ENCODE results near the gene B3GNT3. TPM values are rescaled to one million over a fixed set of nuclear protein-coding genes. Genes with fewer than 3 reads are reported as not detected.

Gene B3GNT3
- total and polyA plus RNA-seq, 2 of the 13 experiments (the other 11 are each of a cell fraction or from before 2014, with no cell fraction given): 0.86 to 4.0 TPM

DNA sequence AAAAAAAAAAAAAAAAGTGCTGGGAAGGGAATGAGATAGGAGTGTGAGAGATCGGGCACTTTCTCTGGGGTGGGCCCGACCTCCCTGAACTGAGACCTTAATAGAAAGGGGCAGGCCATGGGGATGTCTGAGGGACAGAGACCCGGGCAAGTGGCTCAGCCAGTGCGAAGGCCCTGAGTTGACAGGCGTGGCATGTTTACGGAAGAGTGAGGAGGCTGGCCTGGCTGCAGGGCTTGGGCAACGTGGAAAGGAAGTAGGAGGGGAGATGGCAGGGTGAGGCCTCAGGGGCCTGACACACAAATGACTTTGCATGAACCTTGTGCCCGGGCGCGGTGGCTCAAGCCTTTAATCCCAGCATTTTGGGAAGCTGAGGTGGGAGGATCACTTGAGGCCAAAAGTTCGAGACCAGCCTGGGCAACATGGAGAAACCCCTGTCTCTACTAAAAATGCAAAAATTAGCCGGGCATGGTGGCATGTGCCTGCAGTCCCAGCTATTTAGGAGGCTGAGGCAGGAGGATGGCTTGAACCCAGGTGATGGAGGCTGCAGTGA lies 29.8 kb upstream of the B3GNT3 start (continued):
- TF ChIP-seq HOXA5 (CRISPR knock-in tag; IDR thresholded peaks at IDR 0.05) (no peak), PHF21A (CRISPR knock-in tag; IDR thresholded peaks at IDR 0.05) (peak; percentile 62), ARID2 (CRISPR knock-in tag; IDR thresholded peaks at IDR 0.05; ENCODE audit: borderline replicate concordance) (no peak), ZNF557 (CRISPR knock-in tag; IDR thresholded peaks at IDR 0.05) (no peak), ZBTB21 (CRISPR knock-in tag; IDR thresholded peaks at IDR 0.05) (no peak), ZNF251 (CRISPR knock-in tag; IDR thresholded peaks at IDR 0.05) (no peak), JUNB (CRISPR knock-in tag; IDR thresholded peaks at IDR 0.05; ENCODE audit: borderline replicate concordance) (no peak), TBX3 (IDR thresholded peaks at IDR 0.05; ENCODE audit: borderline replicate concordance) (no peak), KDM5A (IDR thresholded peaks at IDR 0.05; ENCODE audit: borderline replicate concordance, low read length) (no peak), FOSL1 (CRISPR knock-in tag; IDR thresholded peaks at IDR 0.05; ENCODE audit: borderline replicate concordance) (no peak), ZBTB20 (CRISPR knock-in tag; IDR thresholded peaks at IDR 0.05; ENCODE audit: borderline replicate concordance, low read depth) (no peak), DMAP1 (CRISPR knock-in tag; IDR thresholded peaks at IDR 0.05) (peak; percentile 57; the same call in 1 of the 2 replicates), ZNF234 (CRISPR knock-in tag; conservative IDR thresholded peaks at IDR 0.05) (no peak), ZNF430 (CRISPR knock-in tag; IDR thresholded peaks at IDR 0.05) (peak; percentile 63; the same call in 1 of the 2 replicates), ZNF556 (CRISPR knock-in tag; IDR thresholded peaks at IDR 0.05; ENCODE audit: borderline replicate concordance) (no peak), ZNF263 (CRISPR knock-in tag; IDR thresholded peaks at IDR 0.05) (no peak), ZNF839 (CRISPR knock-in tag; IDR thresholded peaks at IDR 0.05; ENCODE audit: borderline replicate concordance) (no peak)
- TF ChIP-seq, protein P1, sequence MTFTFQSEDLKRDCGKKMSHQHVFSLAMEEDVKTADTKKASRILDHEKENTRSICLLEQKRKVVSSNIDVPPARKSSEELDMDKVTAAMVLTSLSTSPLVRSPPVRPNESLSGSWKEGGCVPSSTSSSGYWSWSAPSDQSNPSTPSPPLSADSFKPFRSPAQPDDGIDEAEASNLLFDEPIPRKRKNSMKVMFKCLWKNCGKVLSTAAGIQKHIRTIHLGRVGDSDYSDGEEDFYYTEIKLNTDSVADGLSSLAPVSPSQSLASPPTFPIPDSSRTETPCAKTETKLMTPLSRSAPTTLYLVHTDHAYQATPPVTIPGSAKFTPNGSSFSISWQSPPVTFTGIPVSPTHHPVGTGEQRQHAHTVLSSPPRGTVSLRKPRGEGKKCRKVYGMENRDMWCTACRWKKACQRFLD (CRISPR knock-in tag; IDR thresholded peaks at IDR 0.05; ENCODE audit: borderline replicate concordance): no peak
- TF ChIP-seq, protein P2, sequence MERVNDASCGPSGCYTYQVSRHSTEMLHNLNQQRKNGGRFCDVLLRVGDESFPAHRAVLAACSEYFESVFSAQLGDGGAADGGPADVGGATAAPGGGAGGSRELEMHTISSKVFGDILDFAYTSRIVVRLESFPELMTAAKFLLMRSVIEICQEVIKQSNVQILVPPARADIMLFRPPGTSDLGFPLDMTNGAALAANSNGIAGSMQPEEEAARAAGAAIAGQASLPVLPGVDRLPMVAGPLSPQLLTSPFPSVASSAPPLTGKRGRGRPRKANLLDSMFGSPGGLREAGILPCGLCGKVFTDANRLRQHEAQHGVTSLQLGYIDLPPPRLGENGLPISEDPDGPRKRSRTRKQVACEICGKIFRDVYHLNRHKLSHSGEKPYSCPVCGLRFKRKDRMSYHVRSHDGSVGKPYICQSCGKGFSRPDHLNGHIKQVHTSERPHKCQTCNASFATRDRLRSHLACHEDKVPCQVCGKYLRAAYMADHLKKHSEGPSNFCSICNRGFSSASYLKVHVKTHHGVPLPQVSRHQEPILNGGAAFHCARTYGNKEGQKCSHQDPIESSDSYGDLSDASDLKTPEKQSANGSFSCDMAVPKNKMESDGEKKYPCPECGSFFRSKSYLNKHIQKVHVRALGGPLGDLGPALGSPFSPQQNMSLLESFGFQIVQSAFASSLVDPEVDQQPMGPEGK (CRISPR knock-in tag; IDR thresholded peaks at IDR 0.05): peak; percentile 63
- TF ChIP-seq, protein P3, sequence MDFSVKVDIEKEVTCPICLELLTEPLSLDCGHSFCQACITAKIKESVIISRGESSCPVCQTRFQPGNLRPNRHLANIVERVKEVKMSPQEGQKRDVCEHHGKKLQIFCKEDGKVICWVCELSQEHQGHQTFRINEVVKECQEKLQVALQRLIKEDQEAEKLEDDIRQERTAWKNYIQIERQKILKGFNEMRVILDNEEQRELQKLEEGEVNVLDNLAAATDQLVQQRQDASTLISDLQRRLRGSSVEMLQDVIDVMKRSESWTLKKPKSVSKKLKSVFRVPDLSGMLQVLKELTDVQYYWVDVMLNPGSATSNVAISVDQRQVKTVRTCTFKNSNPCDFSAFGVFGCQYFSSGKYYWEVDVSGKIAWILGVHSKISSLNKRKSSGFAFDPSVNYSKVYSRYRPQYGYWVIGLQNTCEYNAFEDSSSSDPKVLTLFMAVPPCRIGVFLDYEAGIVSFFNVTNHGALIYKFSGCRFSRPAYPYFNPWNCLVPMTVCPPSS (IDR thresholded peaks at IDR 0.05): no peak
- TF ChIP-seq, protein P4, sequence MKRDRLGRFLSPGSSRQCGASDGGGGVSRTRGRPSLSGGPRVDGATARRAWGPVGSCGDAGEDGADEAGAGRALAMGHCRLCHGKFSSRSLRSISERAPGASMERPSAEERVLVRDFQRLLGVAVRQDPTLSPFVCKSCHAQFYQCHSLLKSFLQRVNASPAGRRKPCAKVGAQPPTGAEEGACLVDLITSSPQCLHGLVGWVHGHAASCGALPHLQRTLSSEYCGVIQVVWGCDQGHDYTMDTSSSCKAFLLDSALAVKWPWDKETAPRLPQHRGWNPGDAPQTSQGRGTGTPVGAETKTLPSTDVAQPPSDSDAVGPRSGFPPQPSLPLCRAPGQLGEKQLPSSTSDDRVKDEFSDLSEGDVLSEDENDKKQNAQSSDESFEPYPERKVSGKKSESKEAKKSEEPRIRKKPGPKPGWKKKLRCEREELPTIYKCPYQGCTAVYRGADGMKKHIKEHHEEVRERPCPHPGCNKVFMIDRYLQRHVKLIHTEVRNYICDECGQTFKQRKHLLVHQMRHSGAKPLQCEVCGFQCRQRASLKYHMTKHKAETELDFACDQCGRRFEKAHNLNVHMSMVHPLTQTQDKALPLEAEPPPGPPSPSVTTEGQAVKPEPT (CRISPR knock-in tag; IDR thresholded peaks at IDR 0.05; ENCODE audit: low read depth): no peak
- TF ChIP-seq, protein P5, sequence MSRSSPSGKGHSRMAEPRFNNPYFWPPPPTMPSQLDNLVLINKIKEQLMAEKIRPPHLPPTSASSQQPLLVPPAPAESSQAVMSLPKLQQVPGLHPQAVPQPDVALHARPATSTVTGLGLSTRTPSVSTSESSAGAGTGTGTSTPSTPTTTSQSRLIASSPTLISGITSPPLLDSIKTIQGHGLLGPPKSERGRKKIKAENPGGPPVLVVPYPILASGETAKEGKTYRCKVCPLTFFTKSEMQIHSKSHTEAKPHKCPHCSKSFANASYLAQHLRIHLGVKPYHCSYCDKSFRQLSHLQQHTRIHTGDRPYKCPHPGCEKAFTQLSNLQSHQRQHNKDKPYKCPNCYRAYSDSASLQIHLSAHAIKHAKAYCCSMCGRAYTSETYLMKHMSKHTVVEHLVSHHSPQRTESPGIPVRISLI (CRISPR knock-in tag; IDR thresholded peaks at IDR 0.05; ENCODE audit: borderline replicate concordance): no peak
- TF ChIP-seq, protein P6, sequence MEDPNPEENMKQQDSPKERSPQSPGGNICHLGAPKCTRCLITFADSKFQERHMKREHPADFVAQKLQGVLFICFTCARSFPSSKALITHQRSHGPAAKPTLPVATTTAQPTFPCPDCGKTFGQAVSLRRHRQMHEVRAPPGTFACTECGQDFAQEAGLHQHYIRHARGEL (CRISPR knock-in tag; IDR thresholded peaks at IDR 0.05): no peak

Data from HepG2 (cell line).